ENCODE results near the gene COL7A1. TPM values are rescaled to one million over a fixed set of nuclear protein-coding genes. Genes with fewer than 3 reads are reported as not detected.

COL7A1 gene
- total and polyA plus RNA-seq, 2 of the 8 experiments (the other 6 are each of a cell fraction or from before 2014, with no cell fraction given), result 10.7 to 13.9 TPM

GRCh38 chr3:48633256-48633655 is 38.1 kb upstream of the COL7A1 start (continued):
- TF ChIP-seq SUZ12 (IDR thresholded peaks at IDR 0.05; ENCODE audit: low read length) (no peak), GABPA (IDR thresholded peaks at IDR 0.05; ENCODE audit: borderline replicate concordance, insufficient read depth, low read length) (no peak), POLR2AphosphoS5 (IDR thresholded peaks at IDR 0.05; ENCODE audit: low read depth, low read length) (no peak), POLR2A (IDR thresholded peaks at IDR 0.05; ENCODE audit: control extremely low read depth in 1 of 2, low read depth in 2 of 2, low read length in 2 of 2) (no peak), CHD1 (IDR thresholded peaks at IDR 0.05; ENCODE audit: low read depth, low read length) (no peak)

All from H1 (cell line).